HPDE6-E6E7 (cell line): ENCODE results near the gene GOLT1A.
"Not testable (repeated sequence)": the region's sequence is repeated elsewhere in the genome, so short reads cannot be mapped to it uniquely, and the experiment has no call there.

Experiments used
- DNase-seq: peaks from one replicate; pipeline ENCODE4 v3.0.0; 2011; ENCODE audit warnings: missing footprints; ENCODE audit errors: extremely low spot score

The GOLT1A gene

DNA sequence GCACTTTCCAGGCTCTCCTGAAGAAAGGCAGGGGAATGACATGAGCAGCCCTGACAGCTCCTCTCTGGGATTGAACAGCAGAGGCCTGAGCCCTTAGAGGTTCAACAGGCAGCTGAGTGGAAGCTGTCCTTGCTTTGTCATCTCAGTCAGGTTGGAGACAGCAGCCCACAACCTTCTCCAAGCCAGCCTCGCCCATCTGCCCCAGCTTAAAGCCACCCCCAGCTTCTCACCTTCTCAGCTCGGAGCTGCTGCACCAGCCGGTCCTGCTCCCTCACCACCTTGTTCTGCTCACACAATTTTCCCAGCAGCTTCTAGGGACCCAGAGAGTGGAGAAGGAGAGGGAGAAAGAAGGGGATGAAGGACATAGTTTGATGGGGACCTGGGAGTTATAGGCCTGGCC is 35.2 kb upstream of the GOLT1A start:
- no peak for DNase-seq

DNA sequence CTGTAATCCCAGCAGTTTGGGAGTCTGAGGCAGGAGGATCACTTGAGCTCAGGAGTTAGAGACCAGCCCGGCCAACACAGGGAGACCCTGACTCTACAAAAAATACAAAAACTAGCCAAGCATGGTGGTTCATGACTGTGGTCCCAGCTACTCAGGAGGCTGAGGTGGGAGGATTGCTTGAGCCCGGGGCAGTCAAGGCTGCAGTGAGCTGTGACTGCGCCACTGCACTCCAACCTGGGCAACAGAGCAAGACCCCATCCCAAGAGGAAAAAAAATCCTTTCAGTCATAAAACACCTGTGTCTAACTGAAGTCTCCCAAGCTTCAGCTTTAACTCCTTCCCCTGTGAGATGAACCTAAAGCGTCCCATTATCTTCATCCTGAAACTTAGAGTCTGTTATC is 33.1 kb upstream of the GOLT1A start:
- DNase-seq = no peak

GRCh38 chr1:204242920-204243319 is 29.1 kb upstream of the GOLT1A start:
- DNase-seq = no peak

DNA sequence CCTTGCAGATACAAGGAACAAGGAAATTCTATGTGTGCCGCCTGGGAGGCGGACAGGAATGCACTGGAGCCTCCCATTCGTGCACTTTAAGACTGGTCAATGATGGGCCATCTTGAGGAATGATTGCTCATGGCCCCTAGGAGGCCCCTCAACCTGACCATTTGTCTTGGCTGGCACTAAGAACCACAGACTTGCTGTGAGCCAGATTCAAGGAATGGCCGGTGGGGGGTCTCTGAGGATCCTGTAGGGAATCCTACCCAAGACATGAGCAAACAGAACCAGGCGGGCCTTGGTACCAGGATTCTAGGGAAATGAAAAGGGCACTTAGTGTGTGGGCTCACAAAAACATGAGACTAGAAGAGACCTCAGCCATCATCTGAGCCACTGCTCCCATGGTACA is 28.1 kb upstream of the GOLT1A start:
- DNase-seq = no peak

DNA sequence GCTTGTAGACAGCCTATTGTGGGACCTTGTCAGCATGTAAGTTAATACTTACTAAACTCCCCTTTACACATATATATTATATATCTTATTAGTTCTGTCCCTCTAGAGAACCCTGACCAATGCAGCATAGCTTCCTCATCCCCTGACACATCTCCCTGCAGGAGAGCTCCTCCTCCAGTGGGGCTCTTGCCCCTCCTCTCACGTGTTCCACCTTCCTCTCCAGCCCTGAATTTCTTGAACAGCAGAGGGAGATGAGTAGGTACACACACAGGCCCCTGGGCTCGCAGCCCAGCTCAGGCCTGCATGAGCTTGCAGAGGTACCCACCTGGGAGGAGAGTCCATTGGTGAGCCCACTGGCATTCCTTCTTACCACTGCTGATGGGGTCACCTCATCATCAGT is 27.3 kb upstream of the GOLT1A start:
- peak; percentile 37 for DNase-seq

DNA sequence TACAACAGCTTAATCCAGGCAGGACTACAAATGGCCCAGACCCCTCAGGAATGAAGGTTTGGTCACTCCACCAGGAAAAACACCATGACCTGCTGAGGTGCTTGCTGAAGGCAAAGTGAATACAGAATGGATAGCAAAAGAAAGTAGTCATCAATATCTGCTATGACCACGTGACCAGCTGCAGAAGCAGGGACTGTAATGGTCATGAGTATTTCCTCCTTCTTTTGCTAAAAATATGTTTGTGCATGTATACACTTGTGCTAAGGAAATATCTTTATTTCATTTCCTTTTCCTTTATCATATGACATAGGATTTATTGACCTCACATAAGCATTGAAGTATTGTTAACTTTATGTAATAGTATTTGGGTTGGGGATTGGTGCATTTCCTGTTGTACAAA is 26.4 kb upstream of the GOLT1A start:
- DNase-seq = no peak

DNA sequence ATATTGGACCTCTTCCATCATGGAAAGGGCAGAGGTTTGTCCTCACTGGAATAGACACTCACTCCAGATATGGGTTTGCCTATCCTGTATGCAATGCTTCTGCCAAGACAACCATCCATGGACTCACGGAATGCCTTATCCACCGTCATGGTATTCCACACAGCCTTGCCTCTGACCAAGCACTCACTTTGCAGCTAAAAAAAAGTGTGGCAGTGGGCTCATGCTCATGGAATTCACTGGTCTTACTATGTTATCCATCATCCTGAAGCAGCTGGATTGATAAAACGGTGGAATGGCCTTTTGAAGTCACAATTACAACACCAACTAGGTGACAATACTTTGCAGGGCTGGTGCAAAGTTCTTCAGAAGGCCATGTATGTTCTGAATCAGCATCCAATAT is 25.6 kb upstream of the GOLT1A start:
- DNase-seq = not testable (repeated sequence)

GRCh38 chr1:204238520-204238919 is 24.7 kb upstream of the GOLT1A start:
- DNase-seq = not testable (repeated sequence)

GRCh38 chr1:204237515-204237914 is 23.7 kb upstream of the GOLT1A start:
- not testable (repeated sequence) for DNase-seq

DNA sequence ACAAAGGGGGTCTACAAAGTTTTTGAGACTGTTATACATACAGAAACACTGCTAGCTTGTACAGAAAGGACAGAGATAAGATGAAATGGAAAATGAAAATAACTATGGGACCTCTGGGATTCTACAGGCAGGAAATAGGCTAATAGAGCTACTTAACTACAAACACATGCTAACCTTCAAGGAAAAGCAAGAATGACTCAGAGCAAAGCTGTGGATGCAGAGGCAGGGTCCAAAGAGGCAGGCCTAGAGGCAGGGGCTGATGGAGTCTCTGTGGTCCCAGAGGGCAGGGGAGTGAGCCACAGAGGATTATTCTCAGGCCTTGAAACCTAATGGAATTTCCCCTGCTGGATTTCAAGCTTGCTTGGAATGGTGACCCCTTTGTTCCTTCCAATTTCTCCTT is 18.7 kb upstream of the GOLT1A start:
- DNase-seq = no peak

DNA sequence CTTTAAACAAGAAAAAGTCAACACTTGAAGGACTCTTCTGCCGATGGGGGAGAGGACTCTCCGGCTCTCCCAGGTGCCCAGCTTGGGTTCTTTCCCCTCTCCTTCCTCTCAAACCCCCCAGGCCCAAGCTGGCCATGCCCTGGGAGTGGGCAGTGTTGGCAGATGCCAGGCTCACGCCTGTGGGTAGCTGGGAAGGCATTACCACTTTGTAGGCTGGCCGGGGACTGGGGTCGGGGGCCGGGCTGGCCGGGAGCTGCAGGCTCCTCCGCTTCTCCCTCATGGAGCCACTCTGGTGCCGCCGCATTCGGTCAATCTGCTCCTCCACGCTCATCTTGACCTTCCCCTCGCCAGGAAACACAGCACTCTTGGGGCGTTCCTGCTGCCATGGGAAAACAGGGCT is 16.4 kb upstream of the GOLT1A start:
- DNase-seq = no peak

DNA sequence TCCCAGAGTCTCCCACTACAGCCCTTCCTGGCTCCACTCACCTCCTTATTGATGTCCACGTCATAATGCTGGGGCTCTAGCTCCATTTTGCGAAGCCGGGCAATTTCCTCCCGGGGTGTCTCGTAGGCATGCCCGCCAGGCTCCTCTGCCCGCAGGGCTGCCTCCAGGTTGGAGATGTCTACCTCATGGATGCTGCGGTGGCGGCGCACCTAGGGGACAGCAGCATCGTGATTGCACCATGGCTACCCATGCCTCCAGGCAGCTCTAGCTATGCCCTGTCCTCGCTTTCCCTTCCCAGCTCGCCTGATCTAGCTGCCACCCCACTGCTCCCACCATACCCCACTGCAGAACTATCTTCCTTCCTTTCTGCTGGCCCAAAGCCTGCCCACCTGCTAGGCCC is 15.1 kb upstream of the GOLT1A start:
- DNase-seq = no peak

DNA sequence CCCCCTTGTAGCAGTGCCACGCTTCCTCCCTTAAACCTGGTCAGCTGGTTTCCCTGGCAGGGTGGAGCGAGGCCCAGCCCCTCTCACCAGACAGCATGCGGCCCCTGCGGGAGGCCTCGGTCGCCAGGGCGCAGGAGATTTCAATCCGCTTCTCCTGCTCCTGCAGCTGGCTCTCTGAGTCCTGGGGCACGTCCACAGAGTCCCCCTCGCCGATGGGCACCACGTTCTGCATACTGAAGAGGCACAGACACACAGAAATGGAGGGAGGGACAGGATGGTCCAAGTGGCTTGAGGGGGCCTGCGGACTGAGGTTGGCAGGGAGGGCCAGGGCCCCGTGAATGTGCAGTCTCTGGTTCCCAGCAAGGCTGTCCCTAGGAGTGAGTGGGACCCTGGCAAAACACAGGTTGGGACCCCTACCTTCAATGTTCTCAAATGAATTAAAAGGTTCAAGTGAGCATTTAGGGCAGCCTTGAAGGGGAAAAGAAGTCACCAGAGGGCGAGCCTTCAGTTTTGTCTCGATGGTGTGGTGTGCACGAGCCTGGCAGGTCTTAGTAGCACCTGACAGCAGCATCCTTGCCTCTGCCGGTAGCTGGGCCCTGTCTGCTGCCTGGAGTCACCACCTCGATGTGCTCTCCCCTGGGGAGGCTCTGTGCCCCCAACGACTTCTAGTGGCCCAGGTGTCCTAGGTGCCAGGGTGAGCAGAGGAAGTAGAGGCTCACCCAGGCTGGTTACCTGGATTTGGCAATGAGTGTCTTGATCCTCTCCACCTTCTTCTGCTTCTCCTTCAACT is 14.4 kb upstream of the GOLT1A start:
- no peak for DNase-seq

DNA sequence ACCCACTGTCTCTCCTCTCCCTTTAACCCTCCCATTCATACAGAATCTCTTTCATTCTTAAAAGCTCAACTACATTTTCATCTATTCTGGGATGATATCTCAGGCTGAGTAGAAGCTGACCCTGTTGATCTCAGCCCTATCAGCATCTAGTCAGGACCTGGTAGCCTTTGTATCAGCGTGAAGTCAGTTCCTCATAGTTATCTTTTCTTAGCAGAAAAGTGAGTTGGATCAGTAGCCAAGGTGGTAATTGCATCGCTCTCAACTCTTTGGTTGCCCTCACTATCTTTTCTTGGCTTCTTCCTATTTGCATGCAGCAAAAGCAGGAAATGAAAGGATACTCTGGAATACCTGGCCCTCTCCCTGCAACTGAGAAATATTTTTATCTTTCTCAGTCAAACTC is 13.6 kb upstream of the GOLT1A start:
- DNase-seq = no peak

GRCh38 chr1:204225841-204226735 is 12.3 kb upstream of the GOLT1A start:
- peak; percentile 82 for DNase-seq

- no peak for DNase-seq
Observed at GRCh38 chr1:204224655-204225054, 10.9 kb upstream of the GOLT1A start.

GRCh38 chr1:204223129-204223860 is 9.5 kb upstream of the GOLT1A start:
- no peak for DNase-seq

- no peak for DNase-seq
Observed at GRCh38 chr1:204222764-204223055, 8.9 kb upstream of the GOLT1A start.

GRCh38 chr1:204222006-204222763 is 8.4 kb upstream of the GOLT1A start:
- no peak for DNase-seq

GRCh38 chr1:204221271-204221670 is 7.5 kb upstream of the GOLT1A start:
- DNase-seq = no peak

GRCh38 chr1:204219971-204220616 is 6.3 kb upstream of the GOLT1A start:
- DNase-seq = no peak
